Liver (tissue), 9 donors: ENCODE measurements around the gene OR2M4. TPM values are rescaled to one million over a fixed set of nuclear protein-coding genes. Genes with fewer than 3 reads are reported as not detected.
"Not testable (repeated sequence)": the region's sequence is repeated elsewhere in the genome, so short reads cannot be mapped to it uniquely, and the experiment has no call there.

ENCODE experiments used
- DNase-seq: peaks from one replicate; pipeline ENCODE4 v3.0.0-alpha.2; 2017; ENCODE audit warnings: low spot score
- H3K27ac ChIP-seq, 2 donors: one replicate each; pipeline ENCODE4 v1.7.0; 2013; ENCODE audit warnings: inconsistent platforms in 2 of 2, low read length in 2 of 2, control low read depth in 1 of 2, low read depth in 1 of 2, mild to moderate bottlenecking in 1 of 2
- H3K27me3 ChIP-seq, 4 donors: one replicate each; pipeline versions ENCODE4 v1.6.1 to v1.7.0; 2013; ENCODE audit warnings: low read length in 3 of 4, inconsistent platforms in 1 of 4, mild to moderate bottlenecking in 1 of 4, moderate library complexity in 1 of 4; ENCODE audit not compliant: control insufficient read depth in 4 of 4, insufficient read depth in 4 of 4
- H3K36me3 ChIP-seq, 4 donors: one replicate each; pipeline versions ENCODE4 v1.6.1 to v1.7.0; 2013; ENCODE audit warnings: low read length in 3 of 4, mild to moderate bottlenecking in 3 of 4, low read depth in 1 of 4, moderate library complexity in 1 of 4; ENCODE audit not compliant: control insufficient read depth in 4 of 4, insufficient read depth in 3 of 4
- H3K4me1 ChIP-seq, 4 donors: one replicate each; pipeline versions ENCODE4 v1.6.1 to v1.7.0; 2013; ENCODE audit warnings: low read length in 3 of 4, mild to moderate bottlenecking in 3 of 4, moderate library complexity in 1 of 4; ENCODE audit not compliant: control insufficient read depth in 4 of 4, insufficient read depth in 4 of 4
- H3K4me3 ChIP-seq, 3 donors: one replicate each; pipeline versions ENCODE4 v1.6.1 to v1.7.0; 2013; ENCODE audit warnings: low read length in 3 of 3, control low read depth in 1 of 3, low read depth in 1 of 3, mild to moderate bottlenecking in 1 of 3
- H3K9ac ChIP-seq, 2 donors: one replicate each; pipeline ENCODE4 v1.7.0; 2013; ENCODE audit warnings: low read length in 2 of 2, mild to moderate bottlenecking in 2 of 2, moderate library complexity in 2 of 2, control low read depth in 1 of 2, low read depth in 1 of 2
- H3K9me3 ChIP-seq, 4 donors: one replicate each; pipeline versions ENCODE4 v1.6.1 to v1.7.0; 2013; ENCODE audit warnings: low read length in 3 of 4; ENCODE audit not compliant: control insufficient read depth in 4 of 4
- CTCF ChIP-seq: fragments of 150-350 bp; IDR thresholded peaks from 2 replicates; pipeline ENCODE4 v1.5.1; 2017; ENCODE audit warnings: improper control_type of control experiment, low read depth, low read length; ENCODE audit not compliant: missing input control
- EGR1 ChIP-seq, 2 donors: IDR thresholded peaks; 2 replicates each; pipeline ENCODE4 v1.6.1; 2016 to 2018; ENCODE audit warnings: antibody characterized with exemption in 2 of 2, low read depth in 2 of 2
- FOXA1 ChIP-seq: IDR thresholded peaks from 2 replicates; pipeline ENCODE4 v1.6.1; 2016; ENCODE audit warnings: antibody characterized with exemption
- FOXA2 ChIP-seq: IDR thresholded peaks from 2 replicates; pipeline ENCODE4 v1.6.1; 2016; ENCODE audit warnings: antibody characterized with exemption
- GABPA ChIP-seq, 2 donors: IDR thresholded peaks in 1 of 2; conservative IDR thresholded peaks in 1 of 2; 2 replicates each; pipeline ENCODE4 v1.6.1; 2016; ENCODE audit warnings: antibody characterized with exemption in 2 of 2, mild to moderate bottlenecking in 1 of 2, moderate library complexity in 1 of 2
- HNF4A ChIP-seq, 2 donors: conservative IDR thresholded peaks; 2 replicates each; pipeline ENCODE4 v1.6.1; 2016; ENCODE audit warnings: antibody characterized with exemption in 2 of 2, mild to moderate bottlenecking in 2 of 2
- HNF4G ChIP-seq: IDR thresholded peaks from 2 replicates; pipeline ENCODE4 v1.6.1; 2016; ENCODE audit warnings: antibody characterized with exemption
- JUND ChIP-seq, 2 donors: IDR thresholded peaks; 2 replicates each; pipeline ENCODE4 v1.6.1; 2016; ENCODE audit warnings: antibody characterized with exemption in 2 of 2
- MAX ChIP-seq: IDR thresholded peaks from 2 replicates; pipeline ENCODE4 v1.6.1; 2016; ENCODE audit warnings: antibody characterized with exemption
- NR2F2 ChIP-seq: IDR thresholded peaks from 2 replicates; pipeline ENCODE4 v1.6.1; 2016; ENCODE audit warnings: antibody characterized with exemption
- REST ChIP-seq: IDR thresholded peaks from 2 replicates; pipeline ENCODE4 v1.6.1; 2016; ENCODE audit warnings: antibody characterized with exemption, mild to moderate bottlenecking
- RXRA ChIP-seq, 2 donors: IDR thresholded peaks; 2 replicates each; pipeline ENCODE4 v1.6.1; 2017 to 2018; ENCODE audit warnings: antibody characterized with exemption in 2 of 2, mild to moderate bottlenecking in 1 of 2
- SP1 ChIP-seq: IDR thresholded peaks from 2 replicates; pipeline ENCODE4 v1.6.1; 2018; ENCODE audit warnings: antibody characterized with exemption, mild to moderate bottlenecking
- TAF1 ChIP-seq: conservative IDR thresholded peaks from 2 replicates; pipeline ENCODE4 v1.6.1; 2016; ENCODE audit warnings: antibody characterized with exemption, mild to moderate bottlenecking
- YY1 ChIP-seq: IDR thresholded peaks from 2 replicates; pipeline ENCODE4 v1.6.1; 2016; ENCODE audit warnings: antibody characterized with exemption, mild to moderate bottlenecking
- ZBTB33 ChIP-seq: IDR thresholded peaks from 2 replicates; pipeline ENCODE4 v1.6.1; 2016; ENCODE audit warnings: antibody characterized with exemption
- WGBS: extraction: QIAGEN DNeasy Blood & Tissue Kit; methylation state at CpG from one replicate; pipeline ENCODE4 v1.1.7; 2013; 5-methylcytosine and 5-hydroxymethylcytosine counted together
- polyA plus RNA-seq, 2 donors: library from polyadenylated mRNA; stranded (reverse) in 1 of 2; unstranded in 1 of 2; fragments of 200-250 nt in 1 of 2; fragments of >200 nt in 1 of 2; fragmentation: Nextera tagmentation in 1 of 2; extraction: Ambion mirVana in 1 of 2; gene quantifications; one replicate each; pipeline versions ENCODE4 v1.2.1 to v1.2.3, GENCODE V29; 2013 to 2015
- total RNA-seq, 2 donors: library from RNA; depleted of rRNA; stranded (reverse); fragments of >200 nt; gene quantifications; one replicate each; pipeline ENCODE4 v1.2.3, GENCODE V29; 2014
- donor health status: healthy.
- donor health status: healthy.
- donor health status: healthy.
- donor health status: healthy.
- donor health status: healthy.

Gene OR2M4
- total and polyA plus RNA-seq, 4 donors, result not detected

- no peak overlapping the region for H3K9ac ChIP-seq
- H3K36me3 ChIP-seq, result no peaks in the 10 kb centered on the region
- H3K4me1 ChIP-seq, result no peaks in the 10 kb centered on the region
- H3K27me3 ChIP-seq, result no peaks in the 10 kb centered on the region
- no peak for TF ChIP-seq ZBTB33
- TF ChIP-seq MAX, result no peak
- no peak for TF ChIP-seq FOXA1
- TF ChIP-seq JUND (IDR thresholded peaks at IDR 0.05), result no peak
- TF ChIP-seq EGR1 (IDR thresholded peaks at IDR 0.05; ENCODE audit: low read depth in 2 of 2), result no peak
- no peak for TF ChIP-seq RXRA (IDR thresholded peaks at IDR 0.05)
- no peak for TF ChIP-seq HNF4A (conservative IDR thresholded peaks at IDR 0.05)
- TF ChIP-seq TAF1, result no peak
- no peak for TF ChIP-seq NR2F2
- TF ChIP-seq SP1, result no peak
- no peak for TF ChIP-seq CTCF
- TF ChIP-seq FOXA2, result no peak
- TF ChIP-seq GABPA (IDR thresholded peaks at IDR 0.05 in 1 of 2, conservative IDR thresholded peaks at IDR 0.05 in 1 of 2), result no peak
- H3K4me3 ChIP-seq, result no peak overlapping the region
- DNase-seq, result no peak
- 69% methylated on average over 4 of the region's 4 CpGs for WGBS
- no peak overlapping the region for H3K27ac ChIP-seq
- no peaks in the 10 kb centered on the region for H3K9me3 ChIP-seq
Measured at GRCh38 chr1:248268178-248268577, 37.0 kb downstream of the OR2M4 start.

- not testable (repeated sequence) for H3K27ac ChIP-seq, H3K4me3 ChIP-seq, DNase-seq, H3K36me3 ChIP-seq, H3K9me3 ChIP-seq, H3K27me3 ChIP-seq, H3K4me1 ChIP-seq, H3K9ac ChIP-seq
- 90% methylated on average over 14 of the region's 16 CpGs for WGBS
Measured at GRCh38 chr1:248273225-248273624, 42.0 kb downstream of the OR2M4 start.

- Histone ChIP-seq H3K4me3 (no peak within 1 kb of the TSS), H3K4me1 (no peaks in the 10 kb centered on the region), H3K9ac (no peak within 1 kb of the TSS), H3K36me3 (no peaks in the 10 kb centered on the region), H3K27me3 (no peaks in the 10 kb centered on the region), H3K27ac (no peak within 1 kb of the TSS), H3K9me3 (no peaks in the 10 kb centered on the region)
- no peak for DNase-seq
- WGBS, result 39% methylated on average over 1 of the region's 1 CpG
- TF ChIP-seq HNF4G (no peak), MAX (no peak), EGR1 (IDR thresholded peaks at IDR 0.05; ENCODE audit: low read depth in 2 of 2) (no peak), YY1 (no peak), NR2F2 (no peak), REST (no peak), SP1 (no peak), FOXA1 (no peak), HNF4A (conservative IDR thresholded peaks at IDR 0.05) (no peak)
Measured at GRCh38 chr1:248277876-248278275, 46.7 kb downstream of the OR2M4 start, which contains the start of gene OR2T33. Gene OR2T33, minus strand, starts transcription at chr1:248277976. Its CDS starts 4,162 bp downstream, at chr1:248273814.
